ENCODE results near the gene PLPP3.

PLPP3 gene

GRCh38 chr1:56576880-56577405 is 2.4 kb downstream of the PLPP3 start:
- DNase-seq (ENCODE audit: low spot score) = no peak

GRCh38 chr1:56575865-56576264 is 3.5 kb downstream of the PLPP3 start:
- DNase-seq (ENCODE audit: low spot score) = no peak

GRCh38 chr1:56574794-56575193 is 4.6 kb downstream of the PLPP3 start:
- DNase-seq (ENCODE audit: low spot score) = no peak

- DNase-seq (ENCODE audit: low spot score) = no peak
These were observed 6.1 kb downstream of the PLPP3 start for GRCh38 chr1:56573311-56573710.

GRCh38 chr1:56572334-56573050 is 6.9 kb downstream of the PLPP3 start:
- DNase-seq (ENCODE audit: low spot score) = no peak

GRCh38 chr1:56571448-56571847 is 7.9 kb downstream of the PLPP3 start:
- no peak for DNase-seq (ENCODE audit: low spot score)

- DNase-seq (ENCODE audit: low spot score) = no peak
These were observed 8.4 kb downstream of the PLPP3 start for GRCh38 chr1:56570924-56571372.

- DNase-seq (ENCODE audit: low spot score) = no peak
These were observed 9.7 kb downstream of the PLPP3 start for GRCh38 chr1:56569661-56570060.

GRCh38 chr1:56566994-56567393 is 12.4 kb downstream of the PLPP3 start:
- no peak for DNase-seq (ENCODE audit: low spot score)

GRCh38 chr1:56566061-56566744 is 13.2 kb downstream of the PLPP3 start:
- no peak for DNase-seq (ENCODE audit: low spot score)

GRCh38 chr1:56564615-56565014 is 14.7 kb downstream of the PLPP3 start:
- no peak for DNase-seq (ENCODE audit: low spot score)

- no peak for DNase-seq (ENCODE audit: low spot score)
These were observed 15.8 kb downstream of the PLPP3 start for GRCh38 chr1:56563568-56563967.

GRCh38 chr1:56562891-56563452 is 16.4 kb downstream of the PLPP3 start:
- DNase-seq (ENCODE audit: low spot score) = no peak

GRCh38 chr1:56561227-56562019 is 17.9 kb downstream of the PLPP3 start:
- no peak for DNase-seq (ENCODE audit: low spot score)

- DNase-seq (ENCODE audit: low spot score) = no peak
These were observed 21.6 kb downstream of the PLPP3 start for GRCh38 chr1:56557746-56558145.

GRCh38 chr1:56555448-56555847 is 23.9 kb downstream of the PLPP3 start:
- DNase-seq (ENCODE audit: low spot score) = no peak

- no peak for DNase-seq (ENCODE audit: low spot score)
These were observed 26.3 kb downstream of the PLPP3 start for GRCh38 chr1:56553046-56553445.

GRCh38 chr1:56552349-56552748 is 27.0 kb downstream of the PLPP3 start:
- DNase-seq (ENCODE audit: low spot score) = no peak

GRCh38 chr1:56551691-56552090 is 27.7 kb downstream of the PLPP3 start:
- no peak for DNase-seq (ENCODE audit: low spot score)

- DNase-seq (ENCODE audit: low spot score) = no peak
These were observed 28.5 kb downstream of the PLPP3 start for GRCh38 chr1:56550859-56551188.

- no peak for DNase-seq (ENCODE audit: low spot score)
These were observed 29.1 kb downstream of the PLPP3 start for GRCh38 chr1:56550138-56550858.

- no peak for DNase-seq (ENCODE audit: low spot score)
These were observed 30.8 kb downstream of the PLPP3 start for GRCh38 chr1:56548571-56548970.
